GM23248 (cell line): ENCODE data around the gene IL17C.

Experiments
- EZH2 ChIP-seq: fragments of 200-600 bp; sonication (generic); IDR thresholded peaks from 2 replicates; pipeline ENCODE4 v1.6.1; 2018; ENCODE audit warnings: antibody characterized with exemption, mild to moderate bottlenecking; ENCODE audit not compliant: insufficient read depth, poor library complexity, severe bottlenecking
- EZH2phosphoT487 ChIP-seq: fragments of 200-600 bp; sonication (generic); IDR thresholded peaks from 2 replicates; pipeline ENCODE4 v1.6.1; 2018; ENCODE audit warnings: antibody characterized with exemption, moderate library complexity, mild to moderate bottlenecking, low read depth; ENCODE audit not compliant: insufficient read depth

GRCh38 chr16:88645455-88645854, 7.1 kb downstream of the IL17C start:
- no peak for TF ChIP-seq EZH2
- no peak for TF ChIP-seq EZH2phosphoT487
